Ishikawa (cell line): ENCODE results near the gene TAF12.

Source experiments
- CEBPB ChIP-seq: IDR thresholded peaks from 2 replicates; pipeline ENCODE4 v1.6.1; 2012
- CREB1 ChIP-seq: IDR thresholded peaks from 2 replicates; pipeline ENCODE4 v1.6.1; 2012; ENCODE audit warnings: low read depth
- EGR1 ChIP-seq: IDR thresholded peaks from 2 replicates; pipeline ENCODE4 v1.6.1; 2012
- EP300 ChIP-seq: IDR thresholded peaks from 2 replicates; pipeline ENCODE4 v1.6.1; 2012; ENCODE audit warnings: borderline replicate concordance
- FOXM1 ChIP-seq: IDR thresholded peaks from 2 replicates; pipeline ENCODE4 v1.6.1; 2012; ENCODE audit warnings: low read depth, borderline replicate concordance
- NFIC ChIP-seq: IDR thresholded peaks from 2 replicates; pipeline ENCODE4 v1.6.1; 2012
- REST ChIP-seq: IDR thresholded peaks from 2 replicates; pipeline ENCODE4 v1.6.1; 2012; ENCODE audit warnings: low read depth, mild to moderate bottlenecking
- TAF1 ChIP-seq: IDR thresholded peaks from 2 replicates; pipeline ENCODE4 v1.6.1; 2012; ENCODE audit warnings: low read depth, mild to moderate bottlenecking
- TCF12 ChIP-seq: IDR thresholded peaks from 2 replicates; pipeline ENCODE4 v1.6.1; 2012; ENCODE audit warnings: low read depth
- USF1 ChIP-seq: IDR thresholded peaks from 2 replicates; pipeline ENCODE4 v1.6.1; 2012
- YY1 ChIP-seq: IDR thresholded peaks from 2 replicates; pipeline ENCODE4 v1.6.1; 2012; ENCODE audit warnings: low read depth
- TF ChIP-seq, protein P1 (sequence below): IDR thresholded peaks from 2 replicates; pipeline ENCODE4 v1.6.1; 2012

GRCh38 chr1:28581531-28582247 lies 61.2 kb downstream of the TAF12 start:
- TF ChIP-seq TCF12 (peak; percentile 80), TAF1 (peak; percentile 100), FOXM1 (no peak), EGR1 (peak; percentile 48), REST (0 out of 2 replicates have a peak, but pooled peaks have one; percentile 37), YY1 (peak; percentile 68), EP300 (peak; percentile 42; the same call in 1 of the 2 replicates), CEBPB (no peak; the same call in 1 of the 2 replicates), NFIC (no peak), CREB1 (0 out of 2 replicates have a peak, but pooled peaks have one; percentile 41), USF1 (peak; percentile 22; the same call in 1 of the 2 replicates)
- TF ChIP-seq, protein P1, sequence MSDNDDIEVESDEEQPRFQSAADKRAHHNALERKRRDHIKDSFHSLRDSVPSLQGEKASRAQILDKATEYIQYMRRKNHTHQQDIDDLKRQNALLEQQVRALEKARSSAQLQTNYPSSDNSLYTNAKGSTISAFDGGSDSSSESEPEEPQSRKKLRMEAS, result peak; percentile 89
